HG02973 (cell line): ENCODE data around the gene GNAS.

Source experiments
- ATAC-seq: cut with Tn5 transposase; IDR thresholded peaks from one replicate; pipeline ENCODE4 v1.9.1; 2021; ENCODE audit warnings: moderate library complexity; ENCODE audit not compliant: unreplicated experiment

Gene GNAS

DNA sequence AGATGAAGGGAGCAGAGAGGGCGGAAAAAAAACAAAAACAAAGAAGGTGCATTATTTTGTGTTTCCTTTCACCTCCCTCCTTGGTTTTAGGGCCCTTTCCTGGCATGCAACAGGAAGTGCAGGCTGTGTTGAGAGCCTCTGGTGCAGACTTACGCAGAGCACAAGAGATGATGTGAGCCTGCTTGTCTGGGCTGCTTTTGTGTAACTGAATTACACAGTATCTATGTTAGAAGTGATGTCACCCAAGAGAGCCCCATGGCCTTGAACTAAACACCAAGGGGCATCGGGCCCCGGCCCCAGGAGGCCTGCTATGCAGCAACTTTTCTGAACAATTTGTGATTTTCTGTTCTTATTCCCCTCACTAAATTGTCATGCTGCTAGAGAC lies 25.5 kb downstream of the GNAS start:
- no peak for ATAC-seq

DNA sequence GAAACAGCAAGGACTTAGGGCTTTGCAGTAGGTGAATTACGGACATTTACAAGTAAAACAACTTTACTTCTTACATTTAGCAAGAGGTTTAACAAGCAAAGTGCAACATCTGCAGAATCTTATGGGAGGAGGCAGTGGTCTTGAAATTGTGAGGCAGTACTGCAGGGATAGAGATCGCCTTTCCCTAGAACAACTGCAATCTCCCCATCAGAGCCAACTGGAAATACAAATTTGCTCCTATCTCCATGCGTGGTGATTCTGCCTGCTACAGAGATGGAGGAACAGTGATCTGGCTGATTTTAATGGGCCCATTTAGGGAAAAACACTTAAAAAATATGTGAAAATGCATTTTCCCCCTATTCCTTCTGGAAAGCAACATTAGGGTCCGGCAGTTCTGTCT lies 25.9 kb downstream of the GNAS start:
- ATAC-seq: no peak

DNA sequence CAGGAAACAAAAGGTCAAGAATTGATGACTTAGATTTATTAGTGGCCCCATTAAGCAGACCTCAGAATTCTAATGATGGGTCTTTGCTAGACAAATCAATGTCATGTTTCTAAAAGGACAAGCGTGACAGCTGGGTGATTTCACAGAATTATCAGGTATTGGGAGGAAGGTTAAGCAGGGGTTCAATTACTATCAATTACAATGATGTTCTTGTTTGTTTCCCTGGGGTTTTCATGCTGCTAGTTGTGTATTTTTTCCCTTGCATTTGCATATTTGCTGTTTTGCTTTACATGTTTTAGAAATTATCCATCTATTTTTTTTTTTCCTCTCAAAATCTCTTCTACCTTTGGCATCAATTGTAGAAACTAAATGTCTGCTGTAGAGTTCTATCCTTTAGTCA lies 27.9 kb downstream of the GNAS start:
- ATAC-seq: no peak

DNA sequence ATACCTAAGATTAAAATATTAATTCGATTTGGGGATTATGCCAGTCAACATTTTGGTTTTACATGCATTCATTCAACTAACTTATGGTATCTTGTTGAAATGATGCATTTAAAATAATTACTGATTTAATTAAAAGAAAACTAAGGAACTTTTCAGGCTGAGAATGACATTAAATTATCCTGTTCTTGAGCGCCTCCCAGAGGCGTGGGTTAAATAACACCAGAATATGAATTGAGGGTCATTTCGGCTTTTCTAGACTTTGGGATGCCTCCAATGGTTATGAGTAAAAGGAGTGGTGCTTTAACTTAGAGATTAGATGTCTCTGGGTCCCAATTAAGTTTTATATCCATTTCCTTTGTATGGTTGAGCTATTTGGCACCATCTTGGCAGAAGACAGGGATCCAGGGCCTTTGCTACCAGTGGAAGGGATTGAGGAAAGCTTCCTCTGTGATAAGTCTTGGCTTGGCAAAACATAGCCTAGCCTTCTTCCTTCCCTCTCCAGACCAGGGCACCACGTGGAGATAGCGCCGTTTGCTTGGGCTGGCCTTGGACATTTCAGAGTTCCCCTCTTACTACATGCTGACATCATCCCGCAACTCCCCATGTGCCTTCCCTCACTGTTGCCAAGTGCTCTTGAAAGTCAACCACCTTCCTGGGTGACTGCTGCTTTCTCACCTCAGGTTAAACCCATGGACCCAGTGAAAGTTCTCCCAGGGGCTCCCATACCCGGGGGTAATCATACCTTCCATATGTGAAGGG lies 28.7 kb downstream of the GNAS start:
- no peak for ATAC-seq

DNA sequence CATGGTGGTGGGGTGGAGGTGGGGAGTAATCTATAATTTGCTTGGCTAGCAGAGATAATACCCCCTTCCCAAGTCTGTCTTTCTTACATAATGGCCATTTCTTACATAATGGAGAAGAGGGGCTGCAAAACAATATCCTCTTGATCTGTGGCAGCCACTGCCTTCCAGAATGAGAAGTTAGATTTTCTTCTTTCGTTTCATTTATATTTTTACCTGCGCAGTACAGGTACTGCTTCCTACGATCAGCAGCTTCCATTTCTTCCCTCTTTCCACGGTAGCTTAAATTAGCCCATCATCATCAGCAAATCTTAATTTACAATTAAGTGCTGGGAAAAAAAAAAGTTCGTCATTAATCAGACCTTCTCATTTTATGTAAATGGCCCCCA lies 30.2 kb downstream of the GNAS start:
- ATAC-seq: no peak

DNA sequence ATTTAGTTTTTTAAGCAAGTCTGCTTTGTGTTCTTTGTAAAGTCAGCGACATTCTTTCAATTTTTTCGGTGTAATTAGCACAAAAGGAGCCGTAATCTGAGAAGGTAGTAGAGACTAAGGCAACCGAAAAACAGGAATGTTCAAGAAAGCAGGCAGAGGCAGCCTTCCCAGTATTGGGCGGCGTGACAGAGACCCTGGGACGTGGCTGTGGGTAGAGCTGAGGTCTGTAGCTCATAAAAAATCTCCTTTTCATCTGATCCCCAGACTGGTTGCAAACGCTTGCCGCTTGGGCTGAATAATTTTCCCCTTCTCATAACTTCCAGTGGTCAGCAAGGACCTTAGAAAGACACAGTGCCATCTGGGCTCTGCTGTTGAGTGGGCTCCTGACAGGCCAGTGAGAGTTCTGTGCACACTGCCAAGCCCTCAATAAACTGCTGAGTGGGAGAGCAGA lies 30.8 kb downstream of the GNAS start:
- no peak for ATAC-seq

DNA sequence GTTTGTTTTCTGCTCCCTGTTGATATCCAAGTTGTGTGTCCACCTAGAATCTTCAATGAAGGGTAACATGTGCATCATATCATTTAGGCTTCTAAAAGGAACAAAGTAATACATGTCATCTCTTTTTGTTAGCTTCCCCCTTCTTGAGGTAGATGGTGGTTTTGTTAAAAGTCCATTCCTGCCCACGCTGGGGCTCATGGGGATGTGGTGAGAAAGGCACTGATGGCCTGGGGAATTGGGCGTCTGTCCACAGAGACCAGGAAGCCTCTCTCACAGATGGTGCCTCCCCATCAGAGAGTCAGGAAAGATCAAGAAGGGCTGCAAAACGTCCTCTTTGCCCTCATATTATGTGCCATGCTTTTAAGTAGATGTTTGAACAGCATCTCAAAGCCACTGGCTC lies 32.5 kb downstream of the GNAS start:
- no peak for ATAC-seq

DNA sequence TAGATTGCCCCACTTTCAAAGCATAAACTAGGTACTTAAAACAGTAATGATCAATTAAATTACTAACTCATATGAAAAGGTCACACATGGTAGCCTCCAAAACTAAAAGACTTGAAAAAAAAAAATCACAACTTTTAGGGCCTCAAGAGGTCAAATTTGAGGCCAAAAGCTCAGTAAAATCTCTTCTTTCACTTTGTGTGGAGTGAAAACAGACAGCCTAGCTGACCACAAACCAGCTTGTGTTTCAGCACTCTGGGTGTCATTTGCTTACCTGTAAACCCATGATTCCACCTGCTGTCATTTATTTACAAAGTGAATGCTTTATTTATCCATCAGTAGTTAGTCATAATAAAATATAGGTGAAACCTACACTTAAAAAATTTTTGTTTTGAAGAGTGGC lies 34.0 kb downstream of the GNAS start:
- ATAC-seq: no peak

DNA sequence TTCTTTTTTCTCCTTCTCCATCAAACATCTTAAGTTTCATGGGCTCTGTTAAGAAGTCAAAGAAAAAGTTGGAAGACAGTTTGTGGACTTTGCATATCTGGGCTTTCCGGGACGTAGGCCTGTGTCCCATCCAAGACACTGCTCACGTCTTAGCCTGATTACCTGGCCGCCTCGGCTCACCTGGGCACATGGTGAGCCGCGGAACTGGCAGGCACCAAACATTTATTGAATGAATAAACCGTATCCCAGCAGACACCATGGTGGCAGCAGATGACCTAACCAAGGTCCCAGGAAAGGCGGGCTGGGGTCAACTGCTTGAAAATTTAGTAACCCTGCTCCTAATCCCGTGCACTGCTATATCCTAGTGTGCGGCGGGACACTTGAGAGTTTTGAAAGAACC lies 35.6 kb downstream of the GNAS start:
- no peak for ATAC-seq

DNA sequence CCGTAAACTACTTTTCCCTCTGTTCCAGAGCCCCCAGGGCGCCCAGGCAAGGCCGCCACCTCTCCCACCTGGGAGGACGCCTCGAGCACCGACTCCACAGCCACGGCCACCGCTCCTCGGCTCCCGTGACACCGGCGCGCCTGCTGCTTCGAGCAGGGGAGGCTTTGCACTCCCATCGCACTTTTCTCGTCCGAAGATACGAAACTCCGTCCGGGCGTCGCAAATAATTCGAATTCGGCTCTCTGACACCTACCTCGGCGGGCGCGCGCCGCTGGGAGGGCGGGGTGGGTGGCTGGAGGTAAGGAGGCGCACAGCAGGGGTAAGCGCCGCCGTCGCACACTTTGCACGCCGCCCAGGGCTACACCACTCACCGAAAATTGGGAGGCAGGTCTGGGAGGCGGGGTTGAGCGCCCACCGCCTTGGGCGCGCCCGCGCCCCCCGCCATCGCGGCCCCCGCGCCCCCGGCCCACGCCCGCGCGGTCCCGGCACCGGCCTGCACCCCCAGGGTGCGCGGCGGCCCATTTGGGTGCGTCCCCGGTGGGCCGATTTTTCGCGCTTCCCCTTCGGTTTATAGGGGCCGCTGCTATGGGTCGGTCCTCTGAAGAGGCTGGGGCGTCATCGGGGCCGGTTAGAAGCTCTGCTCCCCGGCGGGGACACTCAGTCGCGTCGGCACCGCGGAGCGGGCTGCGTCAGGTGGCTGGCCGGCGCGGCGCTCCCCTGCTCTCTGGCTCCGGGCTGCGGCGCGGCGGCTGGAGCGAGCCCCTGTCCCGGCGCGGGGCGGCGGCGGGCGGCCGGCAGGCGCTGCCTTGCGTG lies 36.2 kb downstream of the GNAS start:
- no peak for ATAC-seq

DNA sequence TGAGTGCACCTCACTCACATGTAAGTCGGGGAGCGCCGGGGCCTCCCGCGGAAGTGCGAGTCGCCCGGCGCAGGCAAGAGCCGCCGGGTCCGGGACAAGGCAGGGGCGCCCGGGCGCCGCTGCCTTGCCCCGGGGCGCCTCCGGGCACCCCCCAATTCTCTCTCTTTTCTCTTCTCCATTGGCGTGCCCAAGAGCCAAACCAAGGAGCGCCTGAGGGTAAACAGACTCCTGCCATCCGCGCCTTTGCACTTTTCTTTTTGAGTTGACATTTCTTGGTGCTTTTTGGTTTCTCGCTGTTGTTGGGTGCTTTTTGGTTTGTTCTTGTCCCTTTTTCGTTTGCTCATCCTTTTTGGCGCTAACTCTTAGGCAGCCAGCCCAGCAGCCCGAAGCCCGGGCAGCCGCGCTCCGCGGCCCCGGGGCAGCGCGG lies 36.8 kb downstream of the GNAS start:
- ATAC-seq: no peak

DNA sequence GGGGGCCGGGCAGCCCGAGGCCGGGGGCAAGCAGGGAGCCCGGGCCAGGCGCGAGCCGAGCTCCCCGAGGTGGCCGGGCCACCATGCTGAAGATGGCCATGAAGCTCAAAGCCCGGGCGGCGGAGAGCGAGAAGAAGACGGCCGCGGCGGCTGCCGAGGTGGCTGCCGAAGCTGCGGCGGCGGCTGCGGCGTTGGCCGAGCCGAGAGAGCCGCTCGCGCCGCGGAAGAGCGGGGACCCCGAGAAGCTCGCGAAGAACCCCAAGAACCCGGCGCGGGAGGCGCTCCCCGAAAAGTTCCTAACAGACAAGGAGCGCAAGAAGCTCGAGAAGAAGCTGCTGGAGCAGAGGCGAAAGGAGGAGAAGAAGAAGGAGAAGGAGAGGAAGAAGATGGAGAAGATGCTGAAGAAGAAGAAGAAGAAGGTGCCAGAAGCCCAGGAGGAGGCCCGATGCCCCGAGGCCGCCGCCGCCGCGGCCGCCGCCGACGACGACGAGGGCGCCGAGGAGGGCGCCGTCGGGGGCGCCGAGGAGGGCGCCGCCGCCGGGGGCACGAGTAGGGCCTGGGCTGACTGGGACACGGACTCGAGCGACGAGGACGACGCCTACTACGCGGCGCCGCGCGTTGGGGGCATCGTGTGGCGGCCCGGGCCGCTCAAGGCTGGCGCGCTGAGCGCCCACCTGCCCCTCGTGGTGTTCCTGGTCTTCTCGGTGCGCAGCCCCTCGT lies 37.4 kb downstream of the GNAS start:
- ATAC-seq: no peak

DNA sequence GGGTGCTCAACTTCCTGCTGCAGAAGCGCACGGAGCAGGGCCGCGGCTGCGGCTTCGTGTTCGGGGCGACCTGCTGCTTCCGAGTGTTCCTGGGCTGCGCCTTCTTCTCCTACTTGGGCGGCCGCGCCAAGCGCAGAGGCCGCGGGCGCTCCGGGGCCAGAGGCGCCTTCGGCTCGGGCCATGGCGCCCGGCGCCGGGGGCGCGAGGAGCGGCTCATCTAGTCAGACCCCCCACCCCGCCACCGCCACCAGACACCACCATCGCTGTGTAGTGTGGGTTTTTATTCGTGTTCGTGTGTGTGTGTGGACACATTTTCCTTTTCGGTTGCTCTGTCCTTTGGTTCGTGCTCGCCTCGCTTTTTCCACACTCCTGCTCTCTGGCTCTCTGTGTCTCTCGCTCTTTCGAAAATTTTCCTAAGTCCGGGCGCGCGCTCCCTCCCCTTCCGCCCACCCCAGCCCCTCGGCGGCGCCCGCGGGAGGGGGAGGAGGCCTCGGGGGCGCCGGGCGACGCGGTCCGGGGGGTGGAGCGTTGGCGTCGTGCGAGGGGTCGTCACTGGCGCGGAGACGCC lies 38.1 kb downstream of the GNAS start:
- ATAC-seq: peak; percentile 19

DNA sequence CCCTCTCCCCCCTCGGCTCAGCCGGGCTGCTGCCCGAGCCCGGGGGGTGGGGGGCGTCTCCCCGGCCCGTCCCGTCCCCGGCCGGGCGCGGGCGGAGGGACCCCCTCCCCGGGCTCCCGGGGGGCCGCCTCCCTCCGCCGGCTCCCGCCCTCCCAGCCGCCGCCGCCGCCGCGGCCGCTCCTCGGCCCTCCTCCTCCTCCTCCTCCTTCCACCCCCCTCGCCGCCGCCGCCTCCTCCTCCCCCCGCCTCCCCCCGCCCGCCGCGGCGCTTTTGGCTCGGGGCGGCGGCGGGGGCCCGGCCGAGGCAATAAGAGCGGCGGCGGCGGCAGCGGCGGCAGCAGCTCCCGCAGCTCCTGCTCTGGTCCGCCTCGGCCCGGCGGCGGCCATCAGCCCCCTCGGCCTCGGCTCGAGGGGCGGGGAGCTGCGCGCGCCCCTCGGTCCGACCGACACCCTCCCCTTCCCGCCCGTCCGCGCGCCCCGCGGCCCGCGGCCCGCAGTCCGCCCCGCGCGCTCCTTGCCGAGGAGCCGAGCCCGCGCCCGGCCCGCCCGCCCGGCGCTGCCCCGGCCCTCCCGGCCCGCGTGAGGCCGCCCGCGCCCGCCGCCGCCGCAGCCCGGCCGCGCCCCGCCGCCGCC lies 38.7 kb downstream of the GNAS start:
- peak; percentile 27 for ATAC-seq

DNA sequence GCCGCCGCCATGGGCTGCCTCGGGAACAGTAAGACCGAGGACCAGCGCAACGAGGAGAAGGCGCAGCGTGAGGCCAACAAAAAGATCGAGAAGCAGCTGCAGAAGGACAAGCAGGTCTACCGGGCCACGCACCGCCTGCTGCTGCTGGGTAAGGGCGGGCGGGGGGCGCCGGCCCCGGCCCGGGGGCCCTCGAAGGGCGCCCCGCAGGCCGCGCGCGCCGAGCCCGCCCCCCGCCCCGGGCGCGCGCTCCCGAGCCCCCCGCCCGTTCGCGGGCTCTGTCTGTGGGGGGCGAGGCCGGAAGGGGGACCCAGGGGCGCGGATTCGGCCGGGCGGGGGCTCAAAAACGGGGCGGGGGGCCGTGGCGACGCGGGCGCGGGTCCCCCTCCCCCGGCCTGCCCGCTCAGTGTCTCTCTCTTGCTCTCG lies 39.2 kb downstream of the GNAS start:
- ATAC-seq: no peak

DNA sequence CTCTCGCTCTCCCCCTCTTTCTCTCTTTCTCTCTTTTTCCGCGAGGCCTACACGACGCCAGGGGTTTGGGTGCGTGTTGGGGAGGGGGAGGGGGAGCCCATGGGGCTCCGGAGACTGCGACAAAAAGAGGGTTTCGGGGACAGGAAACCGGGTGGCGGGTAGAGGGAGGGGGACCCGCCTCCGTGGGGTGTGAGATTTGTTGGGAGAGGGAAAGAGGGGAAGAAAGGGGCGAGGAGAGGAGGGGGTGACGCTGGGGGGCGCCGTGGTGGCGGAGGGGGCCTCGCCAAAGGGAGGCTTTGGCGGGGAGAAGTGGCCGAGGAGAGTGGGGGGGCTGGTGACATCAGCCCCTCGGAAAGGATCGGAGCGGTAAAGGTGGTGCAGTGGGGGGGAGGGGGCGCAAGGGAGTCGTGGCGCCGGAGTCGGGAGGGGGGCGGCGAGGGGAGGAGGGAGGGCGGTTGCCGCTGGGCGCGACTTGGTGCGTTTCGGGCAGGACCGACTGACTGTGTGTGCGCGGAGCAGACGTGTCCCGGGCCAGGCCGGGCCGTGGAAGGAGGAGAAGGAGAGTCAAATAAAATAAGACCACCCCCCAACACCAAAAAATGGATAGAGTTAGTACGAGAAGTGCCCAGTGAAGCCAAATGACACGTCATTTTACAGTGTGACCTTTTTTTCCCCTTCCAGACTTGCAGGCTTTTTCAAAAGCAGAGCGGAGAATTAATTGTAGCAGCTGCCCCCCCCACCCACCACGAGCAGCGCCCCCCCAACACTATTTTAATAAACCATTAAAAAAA lies 39.8 kb downstream of the GNAS start:
- no peak for ATAC-seq

DNA sequence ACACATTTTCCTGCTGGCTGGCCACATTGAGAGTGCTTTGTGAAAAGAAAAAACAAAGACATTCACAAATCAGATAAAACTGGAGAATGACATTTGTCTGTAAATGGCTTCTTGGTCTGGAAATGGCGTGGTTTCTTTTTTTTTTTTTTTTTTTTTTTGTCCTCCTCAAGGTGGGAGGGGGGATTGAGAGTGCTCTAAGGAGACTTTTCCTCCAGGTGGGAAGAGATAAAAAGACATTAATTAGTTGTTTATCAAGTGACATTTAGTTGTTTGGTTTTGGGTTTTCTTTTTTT lies 40.4 kb downstream of the GNAS start:
- no peak for ATAC-seq

DNA sequence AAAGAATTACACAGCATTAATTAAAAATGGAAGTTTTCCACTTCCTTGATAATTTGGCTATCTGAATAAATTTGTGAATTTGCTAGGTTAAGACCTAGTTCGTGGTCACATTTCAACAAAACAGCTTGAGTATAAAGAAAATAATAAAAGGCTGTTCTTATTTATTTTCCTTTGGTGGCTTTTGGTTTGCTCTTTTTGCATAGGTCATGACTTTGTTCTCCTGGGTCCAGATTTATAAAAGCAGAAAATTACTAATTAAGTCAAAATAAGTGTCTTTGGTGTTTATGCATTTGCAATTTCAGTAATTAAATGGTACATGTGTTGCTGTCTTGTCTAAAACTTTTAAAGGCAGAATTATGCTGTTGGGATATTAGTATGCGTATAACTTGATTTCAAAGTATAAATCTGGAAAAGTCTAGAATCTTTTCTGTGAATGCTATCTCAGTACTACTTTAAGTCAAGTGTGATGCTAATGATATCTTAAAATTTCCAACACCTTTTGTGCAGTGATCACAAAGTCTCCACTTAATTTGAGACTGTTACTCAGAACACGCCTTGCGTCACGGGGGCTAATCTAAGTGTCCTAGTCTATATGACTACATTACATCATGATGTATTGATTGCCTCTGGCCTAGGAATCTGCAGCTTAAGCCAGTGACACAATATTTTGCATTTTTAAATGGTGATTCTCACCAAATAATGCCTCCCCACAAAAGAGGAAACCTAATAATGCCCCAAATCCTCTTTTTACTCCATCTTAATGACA lies 41.0 kb downstream of the GNAS start:
- ATAC-seq: no peak

DNA sequence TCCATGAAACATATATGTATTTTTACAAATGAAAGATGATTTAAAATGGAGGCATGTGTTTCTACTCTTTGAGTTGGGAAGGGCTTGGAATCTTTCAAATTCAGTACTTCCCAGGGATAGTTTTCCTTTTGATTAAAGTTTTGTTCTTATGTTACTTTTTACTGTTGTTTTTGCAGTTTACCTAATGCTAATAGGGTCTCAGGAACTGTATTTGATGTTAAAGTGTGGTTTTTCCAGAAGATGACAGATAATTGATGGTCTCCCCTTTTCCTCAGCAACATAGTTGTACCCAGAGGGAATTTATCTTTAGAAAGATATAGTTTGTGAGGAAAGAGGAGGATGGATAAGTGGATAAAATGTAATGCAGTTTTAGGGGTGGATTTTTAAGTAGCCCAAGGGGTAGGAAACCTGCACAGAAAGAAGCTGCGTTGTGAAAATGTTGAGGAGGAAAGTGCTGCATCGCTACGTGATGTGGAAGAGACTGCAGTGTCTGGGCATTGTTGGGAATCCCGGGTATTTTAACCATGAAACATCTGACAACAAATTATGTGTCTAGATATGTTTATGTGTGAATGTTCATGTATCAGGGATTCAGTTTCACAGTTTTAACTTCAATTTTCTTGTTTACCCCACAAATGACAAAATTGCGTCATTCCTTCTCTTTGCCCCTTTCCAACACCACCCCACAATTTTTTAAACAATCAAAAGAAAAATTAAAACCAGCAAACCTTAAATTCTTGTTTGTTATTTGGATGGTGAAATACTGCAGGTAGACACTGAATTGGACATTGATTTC lies 42.3 kb downstream of the GNAS start:
- no peak for ATAC-seq
